H9 (cell line): ENCODE results near the gene TLE4. TPM values are rescaled to one million over a fixed set of nuclear protein-coding genes. Genes with fewer than 3 reads are reported as not detected.

Source experiments
- DNase-seq: peaks from one replicate; pipeline ENCODE4 v3.0.0-alpha.2; 2017
- H2AFZ ChIP-seq: one replicate; pipeline ENCODE4 v1.6.1; 2013; ENCODE audit warnings: mild to moderate bottlenecking, low read length, control low read depth, moderate library complexity
- H2AK5ac ChIP-seq: 2 replicates; pipeline ENCODE4 v1.6.1; 2013; ENCODE audit warnings: low read length, control low read depth, mixed read lengths; ENCODE audit not compliant: insufficient read length
- H2BK120ac ChIP-seq: one replicate; pipeline ENCODE4 v1.6.1; 2013; ENCODE audit warnings: low read depth, mild to moderate bottlenecking, low read length, control low read depth, inconsistent platforms; ENCODE audit not compliant: poor library complexity, severe bottlenecking
- H2BK12ac ChIP-seq: 2 replicates; pipeline ENCODE4 v1.6.1; 2013; ENCODE audit warnings: low read length, control low read depth, mixed read lengths, low read depth; ENCODE audit not compliant: insufficient read length
- H2BK15ac ChIP-seq: 2 replicates; pipeline ENCODE4 v1.6.1; 2013; ENCODE audit warnings: low read depth, low read length, control low read depth
- H2BK20ac ChIP-seq: one replicate; pipeline ENCODE4 v1.6.1; 2013; ENCODE audit warnings: low read depth, mild to moderate bottlenecking, low read length, control low read depth, inconsistent platforms; ENCODE audit not compliant: poor library complexity, severe bottlenecking
- H2BK5ac ChIP-seq: 2 replicates; pipeline ENCODE4 v1.6.1; 2013; ENCODE audit warnings: low read length, control low read depth, mixed read lengths; ENCODE audit not compliant: insufficient read length
- H3K14ac ChIP-seq: 2 replicates; pipeline ENCODE4 v1.6.1; 2013; ENCODE audit warnings: low read length, control low read depth; ENCODE audit not compliant: insufficient read depth
- H3K18ac ChIP-seq: 2 replicates; pipeline ENCODE4 v1.6.1; 2013; ENCODE audit warnings: low read depth, mild to moderate bottlenecking, mixed read lengths, low read length, control low read depth; ENCODE audit not compliant: insufficient read length
- H3K23ac ChIP-seq: 2 replicates; pipeline ENCODE4 v1.6.1; 2013; ENCODE audit warnings: low read length, control low read depth, mixed read lengths, low read depth; ENCODE audit not compliant: insufficient read length
- H3K23me2 ChIP-seq: 2 replicates; pipeline ENCODE4 v1.6.1; 2013; ENCODE audit warnings: low read depth, mild to moderate bottlenecking, mixed read lengths, low read length, control low read depth; ENCODE audit not compliant: insufficient read length, poor library complexity, severe bottlenecking
- H3K27ac ChIP-seq: 2 replicates; pipeline ENCODE4 v1.5.1; 2013; ENCODE audit warnings: low read length, control low read depth, mixed read lengths, low read depth; ENCODE audit not compliant: insufficient read length
- H3K27me3 ChIP-seq: 2 replicates; pipeline ENCODE4 v1.6.1; 2013; ENCODE audit warnings: low read length, control low read depth, inconsistent platforms; ENCODE audit not compliant: insufficient read depth
- H3K4ac ChIP-seq: 2 replicates; pipeline ENCODE4 v1.6.1; 2013; ENCODE audit warnings: low read depth, mild to moderate bottlenecking, control low read depth, inconsistent platforms, low read length, moderate library complexity
- H3K4me1 ChIP-seq: 2 replicates; pipeline ENCODE4 v1.6.1; 2013; ENCODE audit warnings: low read length, control low read depth, inconsistent platforms; ENCODE audit not compliant: insufficient read depth
- H3K4me2 ChIP-seq: 2 replicates; pipeline ENCODE4 v1.6.1; 2013; ENCODE audit warnings: low read length, control low read depth, mixed read lengths; ENCODE audit not compliant: insufficient read length, insufficient read depth
- H3K56ac ChIP-seq: 2 replicates; pipeline ENCODE4 v1.6.1; 2013; ENCODE audit warnings: low read depth, mild to moderate bottlenecking, mixed read lengths, low read length, control low read depth; ENCODE audit not compliant: insufficient read length
- H3K79me1 ChIP-seq: 2 replicates; pipeline ENCODE4 v1.6.1; 2013; ENCODE audit warnings: low read depth, mild to moderate bottlenecking, moderate library complexity, low read length, control low read depth, inconsistent platforms; ENCODE audit not compliant: insufficient read depth, poor library complexity, severe bottlenecking
- H3K79me2 ChIP-seq: 2 replicates; pipeline ENCODE4 v1.6.1; 2013; ENCODE audit warnings: low read length, control low read depth, inconsistent platforms; ENCODE audit not compliant: insufficient read depth
- H3K9ac ChIP-seq: 2 replicates; pipeline ENCODE4 v1.6.1; 2013; ENCODE audit warnings: low read length, control low read depth, mixed read lengths; ENCODE audit not compliant: insufficient read length; ENCODE audit errors: extremely low read depth
- H3K9me3 ChIP-seq: one replicate; pipeline ENCODE4 v1.6.1; 2013; ENCODE audit warnings: low read depth, low read length, inconsistent platforms; ENCODE audit not compliant: control insufficient read depth
- H3T11ph ChIP-seq: one replicate; pipeline ENCODE4 v1.6.1; 2013; ENCODE audit warnings: mild to moderate bottlenecking, low read length, control low read depth, inconsistent platforms
- H4K20me1 ChIP-seq: one replicate; pipeline ENCODE4 v1.6.1; 2013; ENCODE audit not compliant: control insufficient read depth, insufficient read length, insufficient read depth
- H4K5ac ChIP-seq: 2 replicates; pipeline ENCODE4 v1.6.1; 2013; ENCODE audit warnings: low read depth, mild to moderate bottlenecking, mixed read lengths, low read length, control low read depth; ENCODE audit not compliant: insufficient read length
- H4K8ac ChIP-seq: replicated peaks from 2 replicates; pipeline ENCODE4 v1.6.1; 2013; ENCODE audit warnings: low read length, control low read depth, mixed read lengths, low read depth; ENCODE audit not compliant: insufficient read length
- H4K91ac ChIP-seq: 2 replicates; pipeline ENCODE4 v1.6.1; 2013; ENCODE audit warnings: low read depth, mild to moderate bottlenecking, moderate library complexity, mixed read lengths, low read length, control low read depth; ENCODE audit not compliant: insufficient read length
- H3K27ac Mint-ChIP-seq, 3 experiments: 2 replicates in 2 of 3; 3 replicates in 1 of 3; pipeline ENCODE4 v1.8.0; 2020 to 2021; ENCODE audit warnings: mixed read lengths in 3 of 3, mild to moderate bottlenecking in 1 of 3, moderate library complexity in 1 of 3
- H3K27me3 Mint-ChIP-seq: 2 replicates; pipeline ENCODE4 v1.8.0; 2021; ENCODE audit warnings: low read depth, mild to moderate bottlenecking, moderate library complexity, mixed read lengths
- H3K36me3 Mint-ChIP-seq, 3 experiments: 2 replicates in 2 of 3; 3 replicates in 1 of 3; pipeline ENCODE4 v1.8.0; 2020 to 2021; ENCODE audit warnings: low read depth in 3 of 3, mixed read lengths in 3 of 3; ENCODE audit not compliant: insufficient read depth in 1 of 3
- H3K4me1 Mint-ChIP-seq, 2 experiments: 2 replicates each; pipeline ENCODE4 v1.8.0; 2020; ENCODE audit warnings: mixed read lengths in 2 of 2
- H3K4me3 Mint-ChIP-seq, 2 experiments: 2 replicates in 1 of 2; 3 replicates in 1 of 2; pipeline ENCODE4 v1.8.0; 2020 to 2021; ENCODE audit warnings: mild to moderate bottlenecking in 2 of 2, mixed read lengths in 2 of 2, moderate library complexity in 1 of 2
- H3K9me3 Mint-ChIP-seq, 2 experiments: 2 replicates in 1 of 2; 3 replicates in 1 of 2; pipeline ENCODE4 v1.8.0; 2020; ENCODE audit warnings: mild to moderate bottlenecking in 2 of 2, mixed read lengths in 2 of 2, moderate library complexity in 1 of 2
- WGBS: extraction: QIAGEN DNeasy Blood & Tissue Kit; methylation state at CpG from one replicate; pipeline ENCODE4 v1.1.7; 2013; ENCODE audit warnings: missing lambda C conversion rate, low lambda C conversion rate, mixed read lengths; ENCODE audit not compliant: insufficient read length; ENCODE audit errors: extremely low coverage; 5-methylcytosine and 5-hydroxymethylcytosine counted together
- total RNA-seq: library from RNA; stranded (reverse); gene quantifications from 2 replicates; pipeline ENCODE4 v1.2.1, GENCODE V29; 2021
- TF ChIP-seq, protein P1 (sequence below): fragments of 200-600 bp; sonication (generic); conservative IDR thresholded peaks from 3 replicates; pipeline ENCODE4 v1.8.0; 2021; ENCODE audit warnings: antibody characterized with exemption, mild to moderate bottlenecking

Gene TLE4
- total RNA-seq, 1 experiment from 2014 or later = 35.1 TPM

DNA sequence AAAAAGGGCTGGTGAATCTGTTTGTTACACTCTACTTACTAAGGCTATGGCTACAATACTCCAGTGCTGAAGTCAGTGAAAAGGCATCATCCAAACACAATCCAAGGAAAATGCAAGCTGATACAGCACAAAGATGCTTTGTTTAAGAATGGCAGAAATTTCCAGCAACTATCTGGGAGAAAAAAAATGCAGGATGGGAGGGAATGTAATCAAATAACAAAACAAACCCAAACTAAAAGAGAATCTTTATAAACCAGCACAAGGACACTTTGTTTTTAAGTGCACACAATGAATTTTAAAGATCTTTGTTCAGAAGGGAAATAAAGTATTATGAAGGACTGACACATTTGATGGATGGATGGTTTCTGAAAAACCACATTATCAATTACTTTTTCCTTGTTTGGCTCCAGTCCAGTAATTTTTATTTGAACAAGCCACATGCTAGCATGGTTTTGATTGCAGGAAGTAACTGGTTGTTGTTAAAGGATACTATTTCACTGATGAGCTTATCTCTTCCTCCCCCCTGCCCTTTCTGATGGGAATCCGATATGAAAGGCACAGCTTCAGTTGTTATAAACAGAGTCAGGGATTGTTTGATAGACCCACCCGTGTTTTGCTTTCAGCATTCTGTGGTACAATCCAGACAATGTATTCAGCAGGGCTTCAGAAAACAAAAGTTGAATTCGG, 12.1 kb upstream of the TLE4 start:
- H3K36me3 Mint-ChIP-seq = no peaks in the 10 kb centered on the region
- no peak overlapping the region; a peak in 1 of 7 replicates for H3K27ac Mint-ChIP-seq
- TF ChIP-seq, protein P1, sequence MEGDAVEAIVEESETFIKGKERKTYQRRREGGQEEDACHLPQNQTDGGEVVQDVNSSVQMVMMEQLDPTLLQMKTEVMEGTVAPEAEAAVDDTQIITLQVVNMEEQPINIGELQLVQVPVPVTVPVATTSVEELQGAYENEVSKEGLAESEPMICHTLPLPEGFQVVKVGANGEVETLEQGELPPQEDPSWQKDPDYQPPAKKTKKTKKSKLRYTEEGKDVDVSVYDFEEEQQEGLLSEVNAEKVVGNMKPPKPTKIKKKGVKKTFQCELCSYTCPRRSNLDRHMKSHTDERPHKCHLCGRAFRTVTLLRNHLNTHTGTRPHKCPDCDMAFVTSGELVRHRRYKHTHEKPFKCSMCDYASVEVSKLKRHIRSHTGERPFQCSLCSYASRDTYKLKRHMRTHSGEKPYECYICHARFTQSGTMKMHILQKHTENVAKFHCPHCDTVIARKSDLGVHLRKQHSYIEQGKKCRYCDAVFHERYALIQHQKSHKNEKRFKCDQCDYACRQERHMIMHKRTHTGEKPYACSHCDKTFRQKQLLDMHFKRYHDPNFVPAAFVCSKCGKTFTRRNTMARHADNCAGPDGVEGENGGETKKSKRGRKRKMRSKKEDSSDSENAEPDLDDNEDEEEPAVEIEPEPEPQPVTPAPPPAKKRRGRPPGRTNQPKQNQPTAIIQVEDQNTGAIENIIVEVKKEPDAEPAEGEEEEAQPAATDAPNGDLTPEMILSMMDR = no peak
- Histone ChIP-seq H2BK15ac (no peak overlapping the region), H3K79me1 (no peaks in the 10 kb centered on the region), H3K23ac (no peak overlapping the region), H4K8ac (no peak overlapping the region), H3K9me3 (no peaks in the 10 kb centered on the region), H3K9ac (peak overlapping the region; percentile 22), H3K56ac (no peak overlapping the region), H4K20me1 (no peaks in the 10 kb centered on the region), H2BK5ac (no peak overlapping the region), H2AK5ac (no peak overlapping the region), H3K18ac (no peak overlapping the region), H3K27ac (no peak overlapping the region), H2AFZ (no peak overlapping the region), H3K4me2 (no peak overlapping the region), H2BK120ac (no peak overlapping the region), H4K91ac (no peak overlapping the region), H2BK20ac (no peak overlapping the region), H3K79me2 (no peaks in the 10 kb centered on the region), H3K27me3 (no peaks in the 10 kb centered on the region), H3K14ac (no peak overlapping the region), H4K5ac (no peak overlapping the region), H3K23me2 (no peaks in the 10 kb centered on the region), H3K4me1 (no peaks in the 10 kb centered on the region), H3K4ac (no peak overlapping the region), H3T11ph (no peak overlapping the region), H2BK12ac (no peak overlapping the region)
- H3K9me3 Mint-ChIP-seq = no peaks in the 10 kb centered on the region
- H3K27me3 Mint-ChIP-seq = no peaks in the 10 kb centered on the region
- no peak for DNase-seq
- peaks cover 6% of the 10 kb centered on the region in 2 experiments; a peak in 1 of 4 replicates for H3K4me1 Mint-ChIP-seq
- no peak overlapping the region for H3K4me3 Mint-ChIP-seq
- no CpG with 5 or more reads among the region's 3 CpGs for WGBS
